ENCODE measurements around the gene CEP70.
"Not testable (repeated sequence)": the region's sequence is repeated elsewhere in the genome, so short reads cannot be mapped to it uniquely, and the experiment has no call there.

Gene CEP70

DNA sequence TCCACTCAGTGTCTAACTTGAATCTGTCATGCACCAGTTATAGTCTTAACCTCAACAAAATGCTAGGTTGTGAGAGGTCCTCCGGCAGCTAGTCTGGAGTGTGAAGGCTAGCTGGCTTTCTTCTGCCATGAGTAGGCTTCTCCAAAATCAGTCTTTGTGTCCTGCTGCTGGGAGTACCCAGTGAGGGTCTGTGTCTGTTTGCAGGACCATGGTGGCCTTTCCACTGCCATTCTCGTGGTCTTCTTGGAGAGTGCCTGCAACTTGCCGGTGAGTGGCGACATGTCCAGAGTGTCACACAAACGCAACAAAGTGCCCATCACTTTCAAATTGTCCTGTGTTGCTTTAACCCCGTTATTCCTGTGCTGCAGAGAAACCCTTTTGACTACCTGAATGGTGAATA lies 125.6 kb downstream of the CEP70 start:
- no peak for DNase-seq

GRCh38 chr3:138467931-138468330 lies 126.1 kb downstream of the CEP70 start:
- no peak for DNase-seq

DNA sequence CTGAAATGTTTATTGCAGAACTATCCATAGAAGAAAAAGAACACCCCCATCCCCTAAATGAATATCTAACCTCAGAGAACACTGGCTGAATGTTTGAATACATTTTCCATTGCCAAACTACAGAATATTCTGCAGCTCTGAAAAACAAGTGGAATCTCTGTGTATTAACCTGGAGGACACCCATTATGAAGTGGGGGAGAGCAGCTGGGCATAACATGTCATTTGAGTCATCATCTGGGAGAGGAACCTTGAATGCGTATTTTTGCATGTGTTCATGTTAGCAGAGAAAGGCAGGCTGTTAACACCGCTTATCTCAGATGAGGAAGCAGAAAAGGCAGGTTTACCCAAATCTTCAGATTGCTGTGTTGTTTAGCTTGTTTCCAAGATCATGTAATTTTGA lies 128.1 kb downstream of the CEP70 start:
- no peak for DNase-seq

DNA sequence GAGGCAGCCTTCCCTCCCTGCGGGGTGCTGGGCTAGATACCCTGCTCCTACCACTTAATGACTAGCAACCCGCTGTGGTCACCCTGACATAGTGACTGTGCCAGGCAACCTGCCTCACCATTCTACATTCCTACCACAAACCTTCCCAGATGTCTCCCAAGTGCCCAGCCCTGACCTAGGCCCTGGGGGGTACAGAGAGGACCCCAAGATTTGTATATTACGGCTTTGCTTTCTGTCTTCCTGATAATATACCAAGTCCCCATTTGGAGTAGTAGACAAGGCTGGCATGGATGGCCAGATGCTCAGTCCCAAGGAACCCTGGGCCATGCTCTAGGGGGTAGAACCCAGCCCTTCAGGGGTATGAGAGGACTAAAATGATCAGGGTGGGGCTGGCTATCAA lies 128.6 kb downstream of the CEP70 start:
- no peak for DNase-seq

DNA sequence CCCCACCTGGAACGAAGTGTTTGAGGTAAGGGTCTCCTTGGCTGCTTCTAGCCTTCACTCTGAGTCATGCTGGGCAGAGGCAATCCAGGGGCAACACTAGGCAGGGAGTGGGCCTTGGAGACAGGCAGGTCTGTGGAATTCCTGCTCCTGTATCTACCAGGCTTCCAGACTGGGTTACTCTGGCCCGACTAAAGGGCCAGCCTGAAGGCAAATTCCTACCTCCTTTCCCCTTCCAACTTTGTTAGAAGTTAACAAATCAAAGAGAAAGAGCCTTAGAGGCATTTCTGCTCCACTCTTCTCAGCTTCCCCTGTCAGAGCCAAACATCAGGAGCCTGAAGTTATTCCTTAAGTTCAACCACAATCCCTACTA lies 129.6 kb downstream of the CEP70 start:
- no peak for DNase-seq

- no peak for DNase-seq
Measured at GRCh38 chr3:138463724-138464490, 130.2 kb downstream of the CEP70 start.

- DNase-seq: no peak
Measured at GRCh38 chr3:138461896-138462295, 132.2 kb downstream of the CEP70 start.

- DNase-seq: no peak
Measured at GRCh38 chr3:138461246-138461645, 132.8 kb downstream of the CEP70 start.

GRCh38 chr3:138460536-138461205 lies 133.4 kb downstream of the CEP70 start:
- DNase-seq: no peak

DNA sequence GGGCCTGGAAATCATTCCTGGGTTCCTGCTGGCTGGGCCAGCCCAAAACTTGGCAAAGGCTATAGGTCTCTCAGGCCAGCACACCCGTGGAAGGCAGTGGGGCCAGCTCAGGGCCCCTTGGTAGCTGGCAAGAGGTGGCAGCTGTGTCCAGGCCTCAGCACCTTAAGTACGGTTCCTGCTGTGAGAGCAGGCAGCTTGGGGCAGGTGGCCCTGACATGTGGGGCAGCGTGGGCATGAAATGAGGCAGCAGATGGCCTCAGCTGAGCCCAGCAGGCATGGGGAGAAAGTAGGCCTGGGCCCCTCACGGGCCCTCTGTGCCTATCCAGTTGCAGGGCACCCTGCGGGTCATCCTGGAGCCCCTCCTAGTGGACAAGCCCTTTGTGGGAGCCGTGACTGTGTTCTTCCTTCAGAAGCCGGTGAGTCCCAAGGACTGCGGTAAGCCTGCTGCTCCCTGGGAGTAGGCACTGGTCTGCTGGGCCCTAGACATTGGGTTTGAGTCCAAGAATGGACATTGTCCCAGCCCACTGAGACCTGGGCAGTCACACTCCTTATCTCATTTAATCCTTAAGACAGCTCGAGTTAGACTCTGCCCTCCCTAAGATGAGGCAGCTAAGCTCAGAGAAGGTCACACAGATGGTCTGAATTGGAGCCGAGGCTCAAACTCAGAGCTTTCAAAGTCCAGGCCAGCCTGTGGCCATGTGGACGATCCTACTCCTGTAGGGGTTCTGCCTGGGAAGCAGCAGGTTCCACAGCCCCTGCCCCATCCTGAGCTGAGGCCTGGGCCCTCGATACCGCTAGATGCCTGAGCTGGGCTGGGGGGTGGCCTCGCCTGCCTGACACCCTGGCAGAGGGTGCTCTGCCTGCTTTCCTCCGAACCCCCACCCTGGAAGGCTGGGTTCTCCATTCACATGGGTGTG lies 134.2 kb downstream of the CEP70 start:
- DNase-seq: no peak

- DNase-seq: no peak
Measured at GRCh38 chr3:138458774-138459499, 135.1 kb downstream of the CEP70 start.

- DNase-seq: no peak
Measured at GRCh38 chr3:138457863-138458735, 136.0 kb downstream of the CEP70 start.

DNA sequence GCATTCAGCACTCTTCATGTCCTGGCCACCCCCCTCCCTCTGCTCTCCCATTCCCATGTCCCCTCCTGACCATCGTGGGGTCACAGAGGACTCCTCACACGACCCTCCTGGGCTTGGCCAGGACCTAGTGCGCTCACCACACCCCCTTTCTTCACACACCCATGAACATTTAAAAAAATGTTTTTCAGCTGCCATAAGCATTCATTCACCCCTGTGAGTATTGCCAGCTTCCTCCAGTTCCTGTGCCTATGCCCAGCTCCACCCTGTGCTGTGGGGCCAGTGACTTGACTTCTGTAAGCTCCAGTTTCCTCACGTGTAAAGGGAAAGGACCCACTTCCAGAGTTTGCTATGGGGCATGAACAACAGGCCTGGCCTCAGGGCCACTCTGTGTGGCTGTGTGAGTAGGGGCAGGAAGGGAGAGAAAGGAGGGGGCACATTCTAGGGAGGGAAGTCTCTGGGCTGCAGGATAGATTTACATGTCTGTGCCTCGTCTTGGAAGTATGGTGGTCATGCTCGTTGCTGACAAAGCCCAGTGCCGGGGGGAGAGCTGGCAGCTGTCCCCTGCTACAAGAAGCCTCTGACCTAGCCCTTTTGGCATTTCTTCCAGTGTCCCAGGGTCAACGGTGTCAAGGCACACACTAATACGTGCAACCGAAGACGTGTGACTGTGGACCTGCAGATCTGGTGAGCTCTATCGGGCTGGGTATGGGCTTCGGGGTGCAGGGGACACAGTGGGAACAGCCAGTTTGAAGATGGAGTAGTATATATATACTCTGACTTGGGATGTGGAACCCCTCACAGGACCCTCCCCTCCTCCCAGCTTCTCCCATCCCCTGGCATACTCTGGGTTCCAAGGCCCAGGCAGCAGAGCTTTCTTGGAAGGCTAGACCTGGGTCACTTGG lies 136.8 kb downstream of the CEP70 start:
- DNase-seq: no peak

DNA sequence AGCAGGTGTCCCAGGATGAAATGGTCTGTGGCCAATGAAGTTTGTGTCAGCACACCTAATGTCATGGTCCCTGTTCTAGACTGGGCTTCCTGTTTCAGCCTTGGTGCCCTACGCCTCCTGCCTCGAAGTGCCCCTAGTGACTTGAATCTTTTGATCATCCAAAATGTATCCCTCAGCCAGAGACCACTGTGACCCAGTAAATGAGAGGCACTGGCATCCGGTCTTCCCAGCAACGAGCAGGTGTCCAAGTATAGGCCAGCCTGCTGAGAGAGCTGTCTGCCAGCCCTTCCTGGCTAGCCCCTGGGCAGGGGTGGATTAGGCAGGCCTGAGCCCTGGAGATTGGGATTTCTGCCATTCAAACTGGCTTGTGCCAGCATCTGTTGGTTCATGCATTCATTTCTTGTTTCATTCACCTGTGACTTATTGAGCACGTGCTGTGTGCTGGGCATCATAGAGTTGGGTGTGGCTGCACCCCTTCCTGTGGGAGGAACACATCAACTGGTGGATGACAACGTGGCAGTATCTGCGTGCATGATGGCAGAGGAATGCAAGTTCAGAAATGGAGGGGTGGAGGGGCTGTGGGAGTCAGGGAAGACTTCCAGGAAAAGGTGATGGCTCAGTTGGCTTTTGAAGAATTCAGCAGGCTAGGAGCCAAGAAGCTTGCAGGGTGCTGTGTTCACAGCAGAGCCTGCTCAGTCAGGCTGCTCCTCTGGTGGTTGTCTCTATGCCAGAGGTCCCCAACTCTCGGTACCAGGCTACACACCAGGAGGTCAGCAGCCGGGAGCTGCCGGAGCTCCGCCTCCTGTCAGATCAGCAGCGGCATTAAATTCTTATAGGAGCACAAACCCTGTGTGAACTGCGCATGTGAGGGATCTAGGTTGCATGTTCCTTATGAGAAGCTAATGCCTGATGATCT lies 138.0 kb downstream of the CEP70 start:
- no peak for DNase-seq

DNA sequence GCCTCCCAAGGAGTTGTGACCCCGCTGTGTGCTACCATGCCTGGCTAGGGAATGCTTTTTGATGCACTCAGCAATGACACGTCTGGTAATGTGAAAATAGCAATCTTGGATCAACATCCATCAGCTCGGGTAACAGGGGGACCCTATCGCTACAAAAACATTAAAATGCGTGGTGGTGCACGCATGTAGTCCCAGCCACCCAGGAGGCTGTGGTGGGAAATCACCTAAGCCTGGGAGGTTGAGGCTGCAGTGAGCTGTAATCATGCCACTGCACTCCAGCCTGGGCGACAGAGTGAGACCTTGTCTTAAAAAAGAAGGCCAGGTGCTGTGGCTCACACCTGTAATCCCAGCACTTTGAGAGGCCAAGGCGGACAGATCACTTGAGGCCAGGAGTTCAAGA lies 140.1 kb downstream of the CEP70 start:
- DNase-seq: not testable (repeated sequence)

DNA sequence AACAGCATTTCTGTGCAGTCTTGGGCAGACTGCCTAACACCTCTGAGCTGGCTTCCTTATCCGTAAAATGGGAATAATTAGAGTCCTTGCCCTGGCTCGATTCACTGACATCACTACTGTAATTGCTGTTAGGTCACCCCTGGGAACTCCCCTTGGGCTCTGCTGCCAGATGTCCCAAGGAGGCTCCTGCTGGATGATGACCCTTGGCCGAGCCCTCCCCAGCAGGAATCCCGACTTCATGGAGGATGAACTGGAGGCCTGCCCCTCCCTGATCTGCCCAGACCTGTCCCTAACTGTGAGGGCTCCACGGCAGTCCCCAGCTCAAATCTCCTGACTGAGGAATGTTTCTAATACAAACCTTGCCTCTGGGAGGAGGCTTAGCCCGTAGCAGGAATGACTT lies 141.6 kb downstream of the CEP70 start:
- DNase-seq: no peak

DNA sequence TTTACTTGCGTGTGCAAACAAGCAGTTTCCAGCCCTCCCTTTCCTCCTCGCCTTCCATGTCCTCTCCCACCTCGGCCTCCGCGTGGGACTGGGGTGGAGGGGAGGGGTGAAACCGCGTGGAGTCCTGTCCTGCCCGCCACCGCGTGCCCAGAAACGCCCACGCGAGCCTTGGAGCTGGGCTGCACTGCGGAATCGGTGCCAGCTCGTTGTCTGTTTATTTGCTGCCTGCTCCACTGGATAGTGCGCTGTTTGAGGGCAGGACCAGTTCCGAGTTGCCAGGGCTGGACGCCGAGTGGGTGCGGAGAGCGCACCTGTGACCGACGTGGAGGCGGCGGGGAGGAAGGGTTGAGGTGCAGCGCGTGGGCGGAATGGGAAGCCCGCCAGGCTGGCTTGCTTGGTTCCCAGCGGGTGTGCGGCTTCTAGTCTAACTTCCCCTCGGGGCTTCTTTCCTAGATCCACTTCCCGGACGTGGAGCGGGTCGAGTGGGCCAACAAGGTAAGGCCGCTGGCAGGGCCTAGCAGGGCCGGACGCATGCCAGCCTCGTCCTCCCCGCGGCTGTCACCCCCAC lies 142.4 kb downstream of the CEP70 start:
- no peak for DNase-seq

DNA sequence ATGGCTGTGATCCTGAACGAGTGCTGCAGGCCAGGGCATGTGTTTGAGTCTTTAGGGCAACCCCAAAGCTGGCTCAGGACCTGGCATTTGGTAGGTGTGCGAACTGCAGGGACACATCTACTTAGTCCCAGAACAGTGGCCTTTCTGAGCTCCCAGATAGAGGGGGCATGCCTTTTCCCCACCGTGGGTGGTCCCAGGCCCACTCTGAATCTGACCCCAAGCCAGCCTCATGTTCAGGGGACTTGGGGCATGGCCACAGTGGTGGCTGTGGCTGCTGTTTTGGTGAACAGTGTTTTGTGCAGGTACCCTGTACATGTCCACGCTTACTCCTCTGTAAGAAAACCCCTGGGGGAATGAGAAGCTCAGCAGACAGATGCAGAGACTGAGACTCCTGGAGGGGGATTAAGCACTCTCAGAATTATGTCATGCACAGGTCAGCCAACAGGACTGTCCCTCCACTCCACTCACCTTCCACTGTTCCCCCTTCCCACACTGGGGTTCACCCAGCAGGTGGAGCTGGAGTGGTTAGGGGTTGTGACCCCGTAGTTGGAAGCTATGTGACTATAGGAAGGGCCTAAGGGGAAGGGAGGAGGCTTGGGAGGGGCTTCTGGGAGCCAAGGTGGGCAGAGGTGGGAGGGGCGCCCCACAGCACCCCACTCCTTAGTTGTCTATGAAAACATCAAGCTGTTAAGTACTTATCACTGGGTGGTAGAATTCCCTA lies 143.2 kb downstream of the CEP70 start:
- DNase-seq: no peak

DNA sequence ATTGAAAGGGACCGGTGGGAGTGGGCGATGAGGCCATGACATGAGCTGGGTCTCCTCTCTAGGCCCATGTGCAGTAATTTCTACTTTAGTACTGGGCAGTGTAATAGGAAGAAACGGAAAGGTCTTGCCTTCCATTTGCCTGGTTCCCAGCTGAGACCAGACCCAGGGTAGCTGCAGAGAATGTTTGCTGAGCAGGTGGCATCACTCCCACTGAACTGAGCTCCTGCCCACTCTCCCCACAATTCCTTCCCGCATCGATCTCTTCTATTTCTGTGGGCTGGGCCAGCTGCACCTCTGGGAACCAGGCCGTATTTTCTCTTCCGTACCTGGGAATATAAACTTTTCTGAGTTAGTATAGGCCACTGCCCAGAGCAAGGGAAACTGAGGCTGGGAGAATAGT lies 143.9 kb downstream of the CEP70 start:
- DNase-seq: no peak

Data from DMS153 (cell line).